Panc1 (cell line): ENCODE results near the gene ATP4A. TPM values are rescaled to one million over a fixed set of nuclear protein-coding genes. Genes with fewer than 3 reads are reported as not detected.

ENCODE experiments used
- ATAC-seq: fragments of 200-7000 bp; cut with Tn5 transposase; 2 replicates; pipeline ENCODE4 v1.9.1; 2020; ENCODE audit warnings: mild to moderate bottlenecking, moderate library complexity
- BruUV-seq: library from RNA; stranded (reverse); fragments of 400-500 nt; replicated peaks from 2 replicates; lab custom pipeline; 2021; lab: Mats Ljungman, UMichigan
- CTCF ChIA-PET: fragments of 300-600 bp; sonication (Branson Sonifier 250); formaldehyde crosslinking; loops from one replicate; lab custom pipeline; 2022; ENCODE audit warnings: antibody characterized with exemption; lab: Charles Lee
- POLR2A ChIA-PET: fragments of 300-600 bp; sonication (Branson Sonifier 250); formaldehyde crosslinking; loops from one replicate; lab custom pipeline; 2022; ENCODE audit warnings: antibody characterized with exemption; lab: Charles Lee
- DNase-seq: peaks from one replicate; pipeline ENCODE4 v3.0.0-alpha.2; 2010; ENCODE audit warnings: low read depth, low spot score
- H3K27ac ChIP-seq: 2 replicates; pipeline ENCODE4 v1.5.1; 2011; ENCODE audit warnings: mild to moderate bottlenecking, low read length, inconsistent platforms
- H3K27me3 ChIP-seq: fragments of 200-500 bp; sonication (Bioruptor generic); 2 replicates; pipeline ENCODE4 v1.6.0; 2014; ENCODE audit warnings: low read length, inconsistent platforms; ENCODE audit not compliant: control insufficient read depth, insufficient read depth
- H3K36me3 ChIP-seq: fragments of 200-500 bp; sonication (Bioruptor generic); 2 replicates; pipeline ENCODE4 v1.5.1; 2014; ENCODE audit warnings: inconsistent platforms, mild to moderate bottlenecking, low read length, moderate library complexity; ENCODE audit not compliant: control insufficient read depth, insufficient read depth
- H3K4me1 ChIP-seq: 2 replicates; pipeline ENCODE4 v1.5.1; 2011; ENCODE audit warnings: inconsistent platforms, mild to moderate bottlenecking, low read length, moderate library complexity; ENCODE audit not compliant: control insufficient read depth, insufficient read depth
- H3K4me3 ChIP-seq, 2 experiments: 2 replicates each; pipeline ENCODE4 v1.5.1; 2011 to 2012; ENCODE audit warnings: low read depth in 2 of 2, low read length in 2 of 2, mild to moderate bottlenecking in 2 of 2, inconsistent platforms in 1 of 2, moderate library complexity in 1 of 2
- H3K9me3 ChIP-seq: fragments of 200-500 bp; sonication (Bioruptor generic); 2 replicates; pipeline ENCODE4 v1.5.1; 2014; ENCODE audit warnings: low read depth, mild to moderate bottlenecking, inconsistent platforms, low read length, moderate library complexity; ENCODE audit not compliant: control insufficient read depth, insufficient read depth
- POLR2AphosphoS5 ChIP-seq: IDR thresholded peaks from 2 replicates; pipeline ENCODE4 v1.6.1; 2012; ENCODE audit warnings: mild to moderate bottlenecking, low read depth, low read length, moderate library complexity
- SIN3A ChIP-seq: IDR thresholded peaks from 2 replicates; pipeline ENCODE4 v1.6.1; 2012; ENCODE audit warnings: low read depth, mild to moderate bottlenecking, low read length, moderate library complexity, borderline replicate concordance; ENCODE audit not compliant: insufficient read depth
- TCF7L2 ChIP-seq: IDR thresholded peaks from 2 replicates; pipeline ENCODE4 v1.6.1; 2011; ENCODE audit warnings: mild to moderate bottlenecking, low read depth, low read length, inconsistent platforms
- in situ Hi-C: cut with HindIII; loops from 2 replicates; pipeline ENCODE4 v1.10.0; 2016; ENCODE audit warnings: low sequenced_read_pairs, low pct_unique_long_range_greater_than_20kb
- intact Hi-C: fragments of 100-400 bp; cut with micrococcal nuclease; formaldehyde crosslinking; loops from one replicate; pipeline ENCODE4 v1.10.0; 2022; ENCODE audit not compliant: unreplicated experiment
- total RNA-seq: library from RNA; stranded (reverse); gene quantifications from one replicate; pipeline ENCODE4 v1.2.1, GENCODE V29; 2021; ENCODE audit not compliant: unreplicated experiment
- TF ChIP-seq, protein P1 (sequence below): fragments of 450-650 bp; IDR thresholded peaks from 2 replicates; pipeline ENCODE4 v1.5.1; 2017; ENCODE audit warnings: mild to moderate bottlenecking
- TF ChIP-seq, protein P2 (sequence below), 2 experiments: IDR thresholded peaks; 2 replicates each; pipeline ENCODE4 v1.6.1; 2011 to 2012; ENCODE audit warnings: low read depth in 2 of 2, control low read depth in 1 of 2, low read length in 1 of 2, mild to moderate bottlenecking in 1 of 2, moderate library complexity in 1 of 2; ENCODE audit not compliant: insufficient read depth in 1 of 2

ATP4A gene
- total RNA-seq, 1 experiment from 2014 or later: not detected

DNA sequence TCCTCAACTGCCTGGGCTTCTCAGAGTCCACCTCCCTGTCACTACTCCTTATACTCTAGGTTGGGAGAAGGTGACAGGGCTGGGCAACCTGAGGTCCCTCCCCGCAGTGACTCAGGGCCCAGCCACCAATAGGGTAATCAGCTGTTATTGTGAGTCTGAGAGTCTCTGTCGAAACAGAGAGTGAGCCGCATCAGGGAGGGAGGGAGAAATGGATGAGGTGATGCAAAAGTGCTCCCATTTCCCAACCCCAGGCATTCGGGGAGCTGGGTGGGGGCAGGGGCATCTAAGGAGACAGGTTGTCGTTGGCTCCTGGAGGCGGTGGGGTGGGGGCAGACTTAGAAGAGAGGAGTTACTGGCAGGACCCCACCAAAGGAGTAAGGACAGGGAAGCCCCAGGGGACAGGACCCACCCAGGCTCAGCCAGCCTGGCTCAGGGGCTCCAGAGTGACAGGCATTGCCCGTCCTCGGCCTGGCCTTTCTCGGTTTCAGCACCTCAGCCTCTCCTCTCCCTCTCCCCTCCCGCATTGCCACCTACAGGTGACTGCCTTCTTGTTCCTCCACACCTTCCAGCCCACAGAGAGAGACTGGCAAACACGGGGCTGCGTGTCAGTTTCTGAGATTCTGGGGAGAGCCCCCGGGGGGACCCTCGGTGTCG is 49.7 kb downstream of the ATP4A start, which contains the start of gene DMKN:
Gene DMKN (minus strand): TSS at position 22 of the 654 bp plus-strand sequence. CDS start 174 bp downstream, outside the sequence.
- Histone ChIP-seq H3K4me1 (peaks cover 10% of the 10 kb centered on the region; the same call in 1 of the 2 replicates), H3K27me3 (peaks cover 8% of the 10 kb centered on the region), H3K4me3 (no peak within 1 kb of the TSS), H3K9me3 (no peaks in the 10 kb centered on the region), H3K36me3 (no peaks in the 10 kb centered on the region; the same call in 1 of the 2 replicates), H3K27ac (no peak within 1 kb of the TSS)
- TF ChIP-seq TCF7L2: no peak
- TF ChIP-seq, protein P1, sequence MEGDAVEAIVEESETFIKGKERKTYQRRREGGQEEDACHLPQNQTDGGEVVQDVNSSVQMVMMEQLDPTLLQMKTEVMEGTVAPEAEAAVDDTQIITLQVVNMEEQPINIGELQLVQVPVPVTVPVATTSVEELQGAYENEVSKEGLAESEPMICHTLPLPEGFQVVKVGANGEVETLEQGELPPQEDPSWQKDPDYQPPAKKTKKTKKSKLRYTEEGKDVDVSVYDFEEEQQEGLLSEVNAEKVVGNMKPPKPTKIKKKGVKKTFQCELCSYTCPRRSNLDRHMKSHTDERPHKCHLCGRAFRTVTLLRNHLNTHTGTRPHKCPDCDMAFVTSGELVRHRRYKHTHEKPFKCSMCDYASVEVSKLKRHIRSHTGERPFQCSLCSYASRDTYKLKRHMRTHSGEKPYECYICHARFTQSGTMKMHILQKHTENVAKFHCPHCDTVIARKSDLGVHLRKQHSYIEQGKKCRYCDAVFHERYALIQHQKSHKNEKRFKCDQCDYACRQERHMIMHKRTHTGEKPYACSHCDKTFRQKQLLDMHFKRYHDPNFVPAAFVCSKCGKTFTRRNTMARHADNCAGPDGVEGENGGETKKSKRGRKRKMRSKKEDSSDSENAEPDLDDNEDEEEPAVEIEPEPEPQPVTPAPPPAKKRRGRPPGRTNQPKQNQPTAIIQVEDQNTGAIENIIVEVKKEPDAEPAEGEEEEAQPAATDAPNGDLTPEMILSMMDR: no peak
- no peak for TF ChIP-seq POLR2AphosphoS5
- TF ChIP-seq, protein P2, sequence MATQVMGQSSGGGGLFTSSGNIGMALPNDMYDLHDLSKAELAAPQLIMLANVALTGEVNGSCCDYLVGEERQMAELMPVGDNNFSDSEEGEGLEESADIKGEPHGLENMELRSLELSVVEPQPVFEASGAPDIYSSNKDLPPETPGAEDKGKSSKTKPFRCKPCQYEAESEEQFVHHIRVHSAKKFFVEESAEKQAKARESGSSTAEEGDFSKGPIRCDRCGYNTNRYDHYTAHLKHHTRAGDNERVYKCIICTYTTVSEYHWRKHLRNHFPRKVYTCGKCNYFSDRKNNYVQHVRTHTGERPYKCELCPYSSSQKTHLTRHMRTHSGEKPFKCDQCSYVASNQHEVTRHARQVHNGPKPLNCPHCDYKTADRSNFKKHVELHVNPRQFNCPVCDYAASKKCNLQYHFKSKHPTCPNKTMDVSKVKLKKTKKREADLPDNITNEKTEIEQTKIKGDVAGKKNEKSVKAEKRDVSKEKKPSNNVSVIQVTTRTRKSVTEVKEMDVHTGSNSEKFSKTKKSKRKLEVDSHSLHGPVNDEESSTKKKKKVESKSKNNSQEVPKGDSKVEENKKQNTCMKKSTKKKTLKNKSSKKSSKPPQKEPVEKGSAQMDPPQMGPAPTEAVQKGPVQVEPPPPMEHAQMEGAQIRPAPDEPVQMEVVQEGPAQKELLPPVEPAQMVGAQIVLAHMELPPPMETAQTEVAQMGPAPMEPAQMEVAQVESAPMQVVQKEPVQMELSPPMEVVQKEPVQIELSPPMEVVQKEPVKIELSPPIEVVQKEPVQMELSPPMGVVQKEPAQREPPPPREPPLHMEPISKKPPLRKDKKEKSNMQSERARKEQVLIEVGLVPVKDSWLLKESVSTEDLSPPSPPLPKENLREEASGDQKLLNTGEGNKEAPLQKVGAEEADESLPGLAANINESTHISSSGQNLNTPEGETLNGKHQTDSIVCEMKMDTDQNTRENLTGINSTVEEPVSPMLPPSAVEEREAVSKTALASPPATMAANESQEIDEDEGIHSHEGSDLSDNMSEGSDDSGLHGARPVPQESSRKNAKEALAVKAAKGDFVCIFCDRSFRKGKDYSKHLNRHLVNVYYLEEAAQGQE (IDR thresholded peaks at IDR 0.05; ENCODE audit: insufficient read depth in 1 of 2, low read depth in 2 of 2, low read length in 1 of 2): no peak
- no peak for TF ChIP-seq SIN3A
- in situ Hi-C loops (no loop called here), intact Hi-C loops (no loop called here)
- ChIA-PET POLR2A (no interaction called here), CTCF (interaction anchor here (0.6 kb wide), 1 partner anchor 356 kb away, joined by 8 read pairs; no protein-coding TSS in a partner anchor)
- no TSS peak for BruUV-seq
- DNase-seq (no peak), ATAC-seq (no peak)

DNA sequence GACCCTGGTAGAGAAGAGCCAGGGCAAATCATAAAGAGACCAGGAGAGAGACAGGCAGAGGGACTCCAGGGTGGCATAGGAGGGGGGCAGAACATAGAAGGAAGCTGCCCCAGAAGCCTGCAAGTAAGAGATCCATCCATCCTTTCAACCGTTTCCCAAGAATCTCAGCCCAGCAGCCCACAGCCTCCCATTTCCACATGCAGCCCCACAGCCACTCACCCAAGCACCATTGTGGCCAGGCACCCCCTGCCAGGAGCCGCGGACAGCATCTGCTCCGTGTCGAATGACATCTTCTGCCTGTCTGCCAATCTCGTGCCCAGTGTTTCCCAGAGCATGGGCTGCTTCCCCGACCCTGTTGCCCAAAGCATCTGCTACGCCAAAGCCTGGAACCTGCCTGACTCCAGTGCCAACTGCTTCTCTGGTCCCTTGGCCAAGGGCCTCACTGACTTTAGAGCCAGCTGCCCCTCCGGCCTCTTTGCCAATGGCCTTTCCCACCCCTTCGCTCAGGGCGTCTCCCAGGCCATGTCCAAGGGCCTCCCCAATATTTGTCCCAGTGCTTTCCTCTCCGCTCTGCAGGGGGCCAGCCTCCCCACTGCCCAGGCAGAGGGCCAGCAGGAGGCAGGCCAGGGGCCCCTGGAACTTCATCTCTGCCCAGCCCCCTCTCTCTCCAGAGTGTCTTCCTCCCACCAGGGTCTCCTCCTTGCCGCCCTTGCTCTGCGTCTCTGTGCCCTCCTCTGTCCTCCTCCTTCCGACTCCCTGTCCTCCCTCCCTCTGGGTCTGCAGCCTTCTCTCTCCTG is 50.4 kb downstream of the ATP4A start:
- ChIA-PET POLR2A (no interaction called here), CTCF (interaction anchor here (0.6 kb wide), 1 partner anchor 357 kb away, joined by 8 read pairs; no protein-coding TSS in a partner anchor)
- H3K4me3 ChIP-seq: no peak overlapping the region
- peaks cover 14% of the 10 kb centered on the region for H3K27me3 ChIP-seq
- H3K36me3 ChIP-seq: no peaks in the 10 kb centered on the region; the same call in 1 of the 2 replicates
- no peak overlapping the region for H3K27ac ChIP-seq
- TF ChIP-seq, protein P1: no peak
- TF ChIP-seq SIN3A: no peak
- in situ Hi-C loops: no loop called here
- BruUV-seq: no TSS peak
- DNase-seq (no peak), ATAC-seq (no peak)
- H3K9me3 ChIP-seq: no peaks in the 10 kb centered on the region
- H3K4me1 ChIP-seq: peaks cover 10% of the 10 kb centered on the region; the same call in 1 of the 2 replicates
- intact Hi-C loops: no loop called here
